CD1c-positive myeloid dendritic cell (primary cell): ENCODE measurements around the gene TFAP2A.

Experiments used
- DNase-seq: peaks from one replicate; pipeline ENCODE4 v3.0.0-alpha.2; 2016; ENCODE audit errors: extremely low spot score

The TFAP2A gene

DNA sequence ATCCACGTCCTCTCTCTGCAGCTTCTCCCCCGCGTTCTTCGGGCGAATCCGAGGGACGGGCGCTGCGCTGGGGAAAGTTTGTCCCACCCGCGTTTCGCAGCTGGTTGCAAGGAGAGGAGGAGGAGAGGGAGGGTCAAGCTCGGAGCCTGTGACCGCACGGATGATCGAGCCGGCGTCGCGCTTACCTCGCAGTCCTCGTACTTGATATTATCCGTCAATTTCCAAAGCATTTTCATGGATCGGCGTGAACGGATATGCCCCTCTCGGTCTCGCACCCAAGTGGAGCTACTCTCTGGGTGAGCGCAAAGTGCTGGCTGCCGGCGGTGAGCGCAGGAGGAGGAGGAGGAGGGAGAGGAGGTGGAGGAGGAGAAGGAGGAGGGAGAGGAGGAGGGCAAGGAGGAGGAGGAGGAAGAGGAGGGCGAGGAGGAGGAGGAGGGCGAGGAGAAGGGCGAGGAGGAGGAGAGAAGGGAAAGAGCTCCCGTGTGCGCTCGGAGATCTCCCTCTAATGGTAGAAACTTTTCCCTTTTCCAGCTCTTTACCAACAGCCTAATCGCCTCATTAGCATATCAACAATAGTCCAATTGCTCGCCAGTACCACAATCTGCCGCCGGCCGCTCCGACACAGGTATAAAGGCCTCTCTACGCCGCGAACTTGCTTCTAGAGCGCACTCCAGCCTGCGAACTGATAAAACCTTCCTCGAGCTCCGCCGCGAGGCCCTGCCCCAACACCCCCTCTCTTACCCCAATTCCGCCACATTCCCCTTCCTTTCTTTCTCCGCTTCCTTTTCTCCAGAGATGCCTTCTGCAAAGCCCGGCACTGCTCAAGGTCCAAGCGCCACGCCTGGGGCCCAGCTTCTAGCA, at the start of gene TFAP2A:
TFAP2A (minus strand) TSS at position 319 of the 861 bp plus-strand sequence; CDS start at position 236, 83 bp downstream.
- DNase-seq, result no peak

DNA sequence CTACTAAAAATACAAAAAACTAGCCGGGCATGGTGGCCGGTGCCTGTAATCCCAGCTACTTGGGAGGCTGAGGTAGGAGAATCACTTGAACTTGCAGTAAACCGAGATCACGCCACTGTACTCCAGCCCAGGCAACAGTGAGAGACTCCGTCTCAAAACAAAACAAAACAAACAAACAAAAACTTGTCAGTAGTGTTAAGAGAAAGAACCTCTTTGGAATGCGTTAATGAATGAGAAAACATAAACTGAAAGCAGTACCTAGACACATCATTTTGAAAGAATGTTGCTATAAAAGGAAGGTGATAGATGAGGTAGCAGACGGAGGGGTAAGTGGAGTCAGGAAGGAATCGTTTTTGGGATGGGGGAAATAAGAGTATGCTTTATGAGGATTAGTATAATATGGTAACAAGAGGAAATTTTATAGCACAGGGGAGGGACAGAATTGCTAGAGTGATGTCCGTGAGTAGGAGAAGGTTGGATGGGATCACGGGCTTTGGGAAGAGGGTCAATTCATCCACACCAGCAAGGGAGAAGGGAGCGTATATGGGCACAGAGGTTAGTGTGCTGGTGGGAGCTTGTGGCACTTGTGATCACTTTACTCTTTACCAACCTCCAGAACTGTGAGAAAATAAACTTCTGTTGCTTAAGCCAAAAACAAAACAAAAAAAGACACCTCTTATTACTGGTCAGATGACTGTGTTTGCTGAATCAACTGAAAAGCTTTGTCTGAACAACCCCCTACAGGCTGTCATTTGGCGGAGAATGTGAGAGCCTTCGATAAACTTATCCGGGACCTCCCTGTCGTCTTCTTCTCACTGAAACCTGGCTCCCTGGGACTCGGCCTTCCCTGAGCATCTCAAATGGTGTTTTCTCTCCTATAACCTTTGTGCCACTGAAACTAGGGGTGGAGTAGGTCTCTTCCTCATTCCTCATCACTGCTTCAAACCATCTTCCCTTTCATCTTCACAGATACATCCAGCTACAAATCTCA, 48.9 kb upstream of the TFAP2A start:
- no peak for DNase-seq

DNA sequence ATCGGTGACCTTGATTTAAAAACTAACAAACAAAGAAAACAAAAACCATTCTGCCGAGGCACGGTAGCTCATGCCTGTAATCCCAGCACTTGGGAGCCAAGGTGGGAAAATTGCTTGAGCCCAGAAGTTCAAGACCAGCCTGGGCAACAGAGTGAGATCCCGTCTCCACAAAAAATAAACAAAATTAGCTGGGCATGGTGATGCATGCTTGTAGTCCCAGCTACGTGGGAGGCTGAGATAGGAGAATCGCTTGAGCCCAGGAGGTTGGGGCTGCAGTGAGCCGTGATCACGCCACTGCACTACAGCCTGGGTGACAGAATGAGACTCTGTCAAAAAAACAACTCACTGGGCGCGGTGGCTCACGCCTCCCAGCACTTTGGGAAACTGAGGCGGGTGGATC, 48.2 kb upstream of the TFAP2A start:
- no peak for DNase-seq

DNA sequence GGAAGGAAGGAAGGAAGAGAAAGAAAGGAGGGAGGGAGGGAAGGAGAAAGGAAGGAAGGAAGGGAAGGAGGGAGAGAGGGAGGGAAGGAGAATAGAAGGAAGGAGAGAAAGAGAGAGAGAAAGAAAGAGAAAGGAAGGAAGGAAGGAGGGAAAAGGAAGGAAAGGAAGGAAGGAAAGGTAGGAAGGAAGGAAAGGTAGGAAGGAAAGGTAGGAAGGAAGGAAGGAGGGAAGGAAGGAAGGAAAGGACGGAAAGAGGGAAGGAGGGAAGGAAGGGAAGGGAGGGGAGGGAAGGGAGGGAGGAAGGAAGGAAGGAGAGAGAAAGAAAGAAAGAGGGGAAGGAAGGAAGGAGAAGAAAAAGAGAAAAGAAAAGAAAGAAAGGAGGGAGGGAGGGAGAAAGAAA, 47.0 kb upstream of the TFAP2A start:
- no peak for DNase-seq

DNA sequence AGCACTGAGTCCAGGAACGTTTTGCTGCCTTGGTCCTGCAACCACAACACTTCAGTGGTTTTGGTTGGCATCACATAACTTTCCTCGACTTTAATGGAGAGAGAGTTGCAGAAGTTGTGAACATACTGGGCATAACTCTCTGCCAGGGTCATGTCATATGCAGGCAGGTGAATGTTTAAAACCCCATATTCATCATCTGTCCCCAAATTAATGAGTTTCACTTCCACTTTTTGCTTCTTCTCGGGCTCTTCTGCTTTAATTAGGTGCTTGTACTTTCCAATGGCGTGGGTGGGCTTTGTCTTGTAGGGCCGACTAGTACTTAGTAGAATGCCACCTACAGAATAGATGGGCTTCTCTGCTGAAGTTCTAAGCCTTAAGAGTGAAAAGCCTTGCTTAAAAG, 45.2 kb upstream of the TFAP2A start:
- peak; percentile 10 for DNase-seq

DNA sequence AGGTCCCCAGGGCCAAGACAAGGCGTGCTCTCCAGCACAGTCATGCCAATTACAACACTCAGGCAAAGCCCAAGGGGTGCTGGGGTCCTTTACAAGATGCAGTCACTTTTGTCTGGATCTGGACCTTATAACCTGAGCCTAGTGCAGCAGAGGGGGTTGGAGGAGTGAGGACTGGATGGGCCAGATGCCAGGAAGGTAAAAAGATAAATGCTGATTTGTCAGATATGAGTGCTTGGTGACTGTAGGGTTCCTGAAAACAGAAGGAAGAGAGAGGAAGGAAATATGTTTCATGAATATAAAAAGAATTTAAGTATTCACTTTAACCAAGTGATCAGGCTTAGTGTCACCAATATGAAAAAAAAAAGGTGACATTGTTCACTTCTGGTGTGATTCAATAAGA, 43.4 kb upstream of the TFAP2A start:
- DNase-seq, result no peak

DNA sequence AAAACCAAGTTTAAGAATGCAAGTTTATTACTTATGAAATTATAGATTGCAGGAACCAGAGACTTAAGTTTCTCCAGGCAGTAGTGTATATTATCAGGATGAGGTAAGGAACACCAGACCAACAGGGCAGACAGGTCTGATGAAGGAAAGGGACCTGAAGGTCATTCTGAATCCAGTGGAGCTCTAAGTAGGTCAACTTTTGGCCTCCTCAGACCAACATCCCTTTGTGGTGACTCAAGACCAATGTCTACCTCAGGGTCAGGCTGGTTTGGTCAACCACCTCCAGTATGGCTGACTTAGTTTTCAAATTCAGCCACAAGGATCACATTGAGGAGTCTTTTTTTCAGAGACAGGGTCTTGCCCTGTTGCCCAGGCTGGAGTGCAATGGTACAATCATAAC, 38.7 kb upstream of the TFAP2A start:
- no peak for DNase-seq

DNA sequence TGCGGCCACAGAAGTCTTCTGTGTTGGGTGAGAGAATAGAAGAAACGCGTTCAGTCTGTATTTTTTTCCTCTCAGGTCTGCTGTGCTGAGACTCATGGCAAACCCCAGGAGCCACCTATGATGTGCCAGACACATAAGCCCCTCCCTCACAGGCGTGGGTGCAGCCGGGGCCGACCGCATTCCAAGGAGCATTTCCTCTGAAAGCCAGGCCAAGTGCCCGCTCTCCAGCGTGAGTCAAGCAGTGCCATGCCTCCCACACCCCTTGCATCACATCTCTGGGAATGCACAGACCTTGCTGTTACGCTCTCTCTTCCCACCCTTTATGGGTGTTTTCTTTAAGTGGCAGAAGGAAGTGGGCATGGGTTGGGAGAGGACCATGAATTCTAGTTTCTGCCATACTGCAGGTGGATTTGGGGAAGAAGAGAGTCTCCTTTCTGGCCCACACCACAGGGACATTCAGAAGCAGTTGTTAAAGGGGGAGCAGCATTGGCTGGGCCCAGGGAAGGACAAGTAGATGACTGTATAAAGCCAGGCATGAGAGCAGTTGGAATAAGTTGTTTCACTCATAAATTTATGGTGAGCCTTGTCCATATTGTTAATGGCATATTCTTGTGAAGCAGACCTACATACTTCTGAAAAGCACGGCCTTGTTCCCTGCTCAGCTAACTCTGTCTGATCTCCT, 37.1 kb upstream of the TFAP2A start:
- DNase-seq, result no peak

DNA sequence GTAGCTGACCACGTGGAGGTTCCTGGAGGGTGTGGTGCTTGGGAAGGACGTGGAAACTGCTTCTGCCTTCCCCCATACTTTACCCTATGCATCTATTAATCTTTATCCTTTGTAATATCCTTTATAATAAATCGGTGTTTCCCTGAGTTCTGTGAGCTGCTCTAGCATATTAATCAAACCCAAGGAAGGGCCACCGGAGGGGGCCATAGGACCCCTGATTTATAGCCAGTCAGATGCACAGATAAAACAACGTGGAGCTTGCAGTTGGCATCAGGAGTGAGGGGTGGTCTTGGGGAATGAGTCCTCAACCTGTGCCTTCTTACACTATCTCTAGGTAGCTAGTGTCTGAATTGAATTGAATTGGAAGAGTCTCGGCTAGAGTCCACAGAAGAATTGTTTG, 36.5 kb upstream of the TFAP2A start:
- DNase-seq, result no peak

DNA sequence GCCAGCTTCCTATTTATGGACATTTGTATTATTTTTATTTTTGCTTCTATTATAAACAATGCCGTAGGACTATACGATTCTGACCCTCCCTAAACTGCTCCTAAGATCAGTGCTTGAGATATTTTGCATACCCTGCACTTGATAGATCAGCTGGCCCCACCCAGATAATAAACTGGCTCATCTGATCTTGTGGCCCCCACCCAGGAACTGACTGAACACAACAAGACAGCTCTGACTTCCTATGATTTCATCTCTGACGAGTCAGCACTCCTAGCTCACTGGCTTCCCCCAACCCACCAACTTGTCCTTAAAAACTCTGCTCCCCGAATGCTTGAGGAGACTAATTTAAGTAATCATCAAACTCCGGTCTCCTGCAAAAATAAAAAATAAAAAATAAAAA, 34.9 kb upstream of the TFAP2A start:
- no peak for DNase-seq

DNA sequence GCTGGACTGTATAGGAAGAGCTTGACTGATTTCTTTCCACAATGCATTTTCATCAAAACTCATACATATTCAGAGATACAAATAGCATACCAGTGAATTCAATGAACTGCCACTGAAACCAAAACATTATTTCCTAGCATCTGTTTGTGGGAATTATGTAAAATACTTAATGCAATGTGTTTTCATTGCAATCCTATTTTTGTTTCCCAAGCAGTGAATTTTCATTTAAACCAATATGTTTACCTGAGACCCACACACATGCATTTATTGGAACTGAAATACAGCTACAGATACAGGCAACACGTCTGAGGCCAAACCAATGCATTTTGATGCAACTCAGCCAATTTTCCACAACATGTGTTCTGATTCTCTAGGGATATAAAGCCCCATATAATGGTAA, 33.2 kb upstream of the TFAP2A start:
- DNase-seq, result no peak

DNA sequence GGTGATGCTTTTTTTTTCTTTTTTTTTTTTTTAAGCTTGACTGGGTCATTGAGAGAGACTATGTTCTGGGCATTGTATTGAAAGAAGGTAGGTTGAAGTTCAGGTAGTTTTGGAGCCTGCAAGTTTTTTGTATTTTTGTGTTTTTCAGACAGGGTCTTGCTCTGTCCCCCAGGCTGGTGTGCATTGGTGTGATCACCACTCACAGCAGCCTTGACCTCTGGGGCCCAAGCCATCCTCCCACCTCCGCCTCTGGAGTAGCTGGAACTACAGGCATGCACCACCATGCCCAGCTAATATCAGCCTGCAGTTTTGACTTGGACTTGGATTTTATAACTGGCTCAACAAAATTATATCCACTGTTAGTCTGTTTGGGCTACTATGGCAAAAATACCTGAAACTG, 31.7 kb upstream of the TFAP2A start:
- DNase-seq, result no peak

DNA sequence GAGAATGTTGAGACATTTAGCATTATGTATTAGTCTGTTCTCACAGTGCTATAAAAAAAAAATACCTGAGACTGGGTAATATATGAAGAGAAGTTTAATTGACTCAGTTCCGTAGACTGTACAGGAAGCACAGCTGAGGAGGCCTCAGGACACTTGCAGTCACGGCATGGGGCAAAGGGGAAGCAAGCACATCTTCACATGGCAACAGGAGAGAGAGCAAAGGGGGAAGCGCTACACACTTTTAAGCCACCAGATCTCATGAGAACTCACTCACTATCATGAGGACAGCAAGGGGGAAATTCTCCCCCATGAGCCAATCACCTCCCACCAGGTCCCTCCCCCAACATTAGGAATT, 26.8 kb upstream of the TFAP2A start:
- no peak for DNase-seq

DNA sequence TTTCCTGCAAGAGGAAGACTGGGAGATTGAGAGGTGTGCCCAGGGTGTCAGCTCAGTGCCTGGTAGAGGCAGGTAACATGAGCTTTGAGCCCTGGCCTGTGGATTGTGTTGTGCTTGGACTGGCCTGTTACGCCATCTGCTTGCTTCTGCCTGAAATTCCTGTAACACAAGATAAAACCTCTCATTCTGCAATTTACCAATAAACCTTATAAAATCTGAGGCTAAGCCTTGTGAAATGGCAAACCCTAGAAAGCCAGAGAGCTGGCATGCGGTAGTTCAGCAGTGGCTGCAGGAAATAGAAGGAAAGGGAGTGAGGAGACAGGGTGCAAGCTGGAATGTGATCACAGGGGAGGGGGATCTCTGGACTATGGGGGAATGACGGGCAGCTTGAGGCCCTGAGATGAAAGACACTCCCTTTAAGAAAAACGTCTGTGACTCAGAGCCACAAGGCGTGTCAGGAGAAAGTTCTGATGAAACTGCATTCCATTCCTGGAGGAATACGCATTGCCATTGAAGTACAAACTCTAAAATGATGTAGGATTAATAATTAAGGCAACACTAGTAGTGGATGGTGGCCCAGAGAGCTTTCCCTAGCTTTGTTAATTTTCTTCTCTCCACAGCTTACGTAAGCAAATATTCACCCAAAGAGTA, 26.3 kb upstream of the TFAP2A start:
- DNase-seq, result no peak

DNA sequence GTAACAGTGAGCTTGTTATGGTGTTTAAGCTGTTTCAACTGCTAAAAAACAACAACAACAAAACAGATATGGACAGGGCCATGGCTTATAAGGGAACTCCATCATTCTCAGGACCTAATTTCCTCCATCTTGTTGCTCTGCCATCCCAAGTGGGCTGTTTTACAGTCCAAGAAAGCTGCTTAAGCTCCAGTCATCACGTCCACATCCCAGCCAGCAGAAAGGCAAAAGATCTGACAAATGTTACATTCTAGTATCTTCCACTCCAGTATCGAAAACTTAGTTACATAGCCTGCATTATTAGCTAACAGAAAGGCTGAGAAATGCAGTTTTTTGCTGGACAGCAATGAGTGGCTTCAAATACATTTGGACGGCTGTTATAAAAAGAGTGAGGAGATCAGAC, 23.0 kb upstream of the TFAP2A start:
- no peak for DNase-seq

DNA sequence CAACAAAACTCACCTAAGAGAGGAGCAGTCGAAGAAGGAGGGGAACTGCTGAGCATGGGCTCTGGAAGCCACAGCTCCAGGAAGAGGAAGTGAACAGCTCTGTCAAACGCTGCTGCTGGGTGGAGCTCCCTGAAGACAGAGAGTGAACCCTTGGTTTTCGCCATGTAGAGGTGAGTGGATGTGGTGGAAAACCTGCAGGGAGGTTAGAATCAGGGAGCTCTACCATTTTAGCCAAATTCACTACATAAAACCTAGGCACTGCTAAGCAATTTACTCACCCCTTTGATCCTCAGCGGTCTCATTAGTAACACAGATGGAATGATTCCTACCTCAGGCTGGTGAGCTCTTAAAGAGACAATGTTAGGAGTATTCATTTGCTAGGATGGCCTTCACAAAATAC, 19.4 kb upstream of the TFAP2A start:
- DNase-seq, result no peak

DNA sequence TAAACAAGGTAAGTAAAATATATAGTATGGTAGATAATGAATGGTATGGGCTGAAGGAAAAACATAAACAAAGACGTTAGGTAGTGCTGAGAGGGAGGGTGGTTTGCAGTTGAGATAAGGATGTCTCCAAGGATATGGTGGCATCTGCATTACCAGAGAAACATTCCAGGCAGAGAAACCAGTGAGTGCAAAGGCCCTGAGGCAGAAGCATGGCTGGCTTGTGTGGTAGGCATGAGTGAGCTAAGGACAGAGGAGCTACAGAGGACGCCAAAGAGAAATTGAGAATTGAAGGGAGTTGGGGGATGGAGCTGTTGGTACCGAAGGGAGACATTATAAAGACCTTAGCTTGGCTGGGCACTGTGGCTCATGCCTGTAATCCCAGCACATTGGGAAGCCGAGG, 18.4 kb upstream of the TFAP2A start:
- no peak for DNase-seq

DNA sequence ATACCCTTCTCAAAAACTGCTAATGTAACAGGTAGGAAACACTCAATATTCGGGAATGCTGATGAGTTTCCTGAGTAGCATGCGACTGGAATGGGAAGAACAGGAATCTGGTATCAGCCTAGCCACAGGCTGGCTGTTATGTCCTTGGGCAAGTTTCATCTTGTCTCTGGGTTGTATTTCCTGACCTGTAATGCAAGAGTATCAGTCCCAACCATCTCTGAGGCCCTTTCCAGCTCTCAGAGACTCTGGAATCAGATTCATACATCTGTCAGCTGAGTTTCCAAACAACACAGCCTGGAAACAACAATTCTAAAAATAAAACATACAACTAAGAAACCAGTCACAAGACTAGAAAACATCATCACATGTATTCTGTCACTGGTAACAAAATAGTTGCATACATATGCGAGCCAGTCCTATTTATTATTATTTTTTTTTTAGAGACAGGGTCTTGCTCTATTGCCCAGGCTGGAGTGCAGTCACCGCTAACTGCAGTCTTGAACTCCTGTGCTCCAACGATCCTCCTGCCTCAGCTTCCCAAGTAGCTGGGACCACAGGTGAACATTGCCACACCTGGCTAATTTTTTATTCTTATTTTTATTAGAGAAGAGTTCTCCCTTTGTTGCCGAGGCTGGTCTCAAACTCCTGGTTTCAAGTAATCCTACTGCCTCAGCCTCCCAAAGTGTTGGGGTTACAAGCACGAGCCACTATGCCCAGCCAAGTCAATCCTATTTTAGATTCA, 16.7 kb upstream of the TFAP2A start:
- DNase-seq, result no peak

DNA sequence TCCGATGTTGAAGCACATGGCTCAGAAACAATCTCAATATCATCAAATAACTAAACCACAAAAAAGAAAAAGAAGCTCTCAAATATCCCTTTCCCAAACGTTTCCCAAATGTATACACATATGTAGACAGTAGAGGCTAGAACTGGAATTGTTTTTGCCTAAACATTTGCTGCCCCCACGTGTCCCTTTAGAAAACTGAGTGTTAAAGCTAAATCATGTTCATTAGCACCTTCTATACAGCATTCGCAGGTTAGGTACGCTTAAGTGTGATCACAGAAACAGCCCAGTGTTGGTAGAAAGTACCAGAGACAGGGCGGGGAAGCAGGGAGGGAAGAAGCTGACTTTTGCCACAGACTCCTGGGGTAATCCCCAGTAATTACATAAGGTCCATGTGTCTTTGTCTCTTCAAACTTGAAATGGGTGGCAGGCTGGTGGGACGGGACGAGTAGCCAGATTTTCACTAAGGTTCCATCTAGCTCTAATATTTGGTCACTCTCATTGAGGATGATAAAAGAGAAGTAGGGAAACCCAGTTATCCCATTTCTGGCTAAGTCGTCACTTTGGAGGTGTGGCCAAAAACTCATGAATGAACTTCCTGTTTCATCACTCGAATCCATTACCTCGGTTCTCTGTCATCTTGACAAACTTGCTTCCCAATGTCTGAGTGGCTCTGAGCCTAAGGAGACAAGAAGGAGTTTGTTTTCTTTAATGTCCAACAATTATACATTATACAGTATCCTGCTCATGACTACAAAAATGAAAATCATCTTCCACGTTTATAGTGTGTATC, 15.0 kb upstream of the TFAP2A start:
- DNase-seq, result peak; percentile 54

DNA sequence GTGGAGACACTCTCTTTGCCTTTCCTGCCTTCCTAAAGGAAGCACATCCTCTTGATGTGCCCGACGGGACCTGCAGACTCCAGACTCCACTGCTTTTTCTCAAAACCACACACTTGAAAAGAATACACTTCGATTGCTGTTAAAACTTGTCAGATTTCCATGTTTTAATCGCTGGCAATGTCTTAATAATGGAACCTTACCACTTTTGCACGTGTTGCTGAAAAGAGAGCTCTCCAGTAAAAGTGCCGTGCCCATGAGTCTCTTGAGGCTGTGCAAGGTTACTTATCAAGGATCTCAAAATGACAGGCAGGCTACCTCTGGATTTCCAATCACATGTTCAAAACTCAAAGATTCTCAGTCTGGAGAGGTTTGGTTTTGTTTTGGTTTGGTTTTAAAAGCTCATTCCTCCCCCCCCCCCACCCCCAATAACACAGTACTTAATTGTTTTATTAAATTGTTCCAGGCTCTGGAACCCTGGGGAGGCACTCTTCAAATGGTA, 12.0 kb upstream of the TFAP2A start:
- no peak for DNase-seq
